Subcutaneous abdominal adipose tissue (tissue), 5 donors: ENCODE results near the gene HEG1.

Experiments used
- H3K27ac ChIP-seq: one replicate; pipeline ENCODE4 v1.7.0; 2013; ENCODE audit warnings: low read depth, mild to moderate bottlenecking, inconsistent platforms, low read length, moderate library complexity
- H3K27me3 ChIP-seq, 5 donors: one replicate each; pipeline ENCODE4 v1.7.0; 2013; ENCODE audit warnings: low read length in 5 of 5, inconsistent platforms in 1 of 5; ENCODE audit not compliant: control insufficient read depth in 5 of 5, insufficient read depth in 4 of 5
- H3K36me3 ChIP-seq, 5 donors: one replicate each; pipeline ENCODE4 v1.7.0; 2013; ENCODE audit warnings: low read length in 5 of 5; ENCODE audit not compliant: control insufficient read depth in 5 of 5, insufficient read depth in 5 of 5
- H3K4me1 ChIP-seq, 5 donors: one replicate each; pipeline ENCODE4 v1.7.0; 2013; ENCODE audit warnings: low read length in 5 of 5, mild to moderate bottlenecking in 3 of 5, moderate library complexity in 1 of 5; ENCODE audit not compliant: control insufficient read depth in 5 of 5, insufficient read depth in 5 of 5
- H3K4me3 ChIP-seq, 5 donors: one replicate each; pipeline ENCODE4 v1.7.0; 2013; ENCODE audit warnings: low read length in 5 of 5, low read depth in 1 of 5
- H3K9ac ChIP-seq, 5 donors: one replicate each; pipeline ENCODE4 v1.7.0; 2013; ENCODE audit warnings: low read length in 5 of 5, mild to moderate bottlenecking in 4 of 5, moderate library complexity in 3 of 5
- H3K9me3 ChIP-seq, 5 donors: one replicate each; pipeline ENCODE4 v1.7.0; 2013; ENCODE audit warnings: low read length in 5 of 5; ENCODE audit not compliant: control insufficient read depth in 5 of 5
- donor health status: healthy.
- donor health status: healthy.
- donor health status: healthy.
- donor health status: healthy.
- donor health status: healthy.

The HEG1 gene

DNA sequence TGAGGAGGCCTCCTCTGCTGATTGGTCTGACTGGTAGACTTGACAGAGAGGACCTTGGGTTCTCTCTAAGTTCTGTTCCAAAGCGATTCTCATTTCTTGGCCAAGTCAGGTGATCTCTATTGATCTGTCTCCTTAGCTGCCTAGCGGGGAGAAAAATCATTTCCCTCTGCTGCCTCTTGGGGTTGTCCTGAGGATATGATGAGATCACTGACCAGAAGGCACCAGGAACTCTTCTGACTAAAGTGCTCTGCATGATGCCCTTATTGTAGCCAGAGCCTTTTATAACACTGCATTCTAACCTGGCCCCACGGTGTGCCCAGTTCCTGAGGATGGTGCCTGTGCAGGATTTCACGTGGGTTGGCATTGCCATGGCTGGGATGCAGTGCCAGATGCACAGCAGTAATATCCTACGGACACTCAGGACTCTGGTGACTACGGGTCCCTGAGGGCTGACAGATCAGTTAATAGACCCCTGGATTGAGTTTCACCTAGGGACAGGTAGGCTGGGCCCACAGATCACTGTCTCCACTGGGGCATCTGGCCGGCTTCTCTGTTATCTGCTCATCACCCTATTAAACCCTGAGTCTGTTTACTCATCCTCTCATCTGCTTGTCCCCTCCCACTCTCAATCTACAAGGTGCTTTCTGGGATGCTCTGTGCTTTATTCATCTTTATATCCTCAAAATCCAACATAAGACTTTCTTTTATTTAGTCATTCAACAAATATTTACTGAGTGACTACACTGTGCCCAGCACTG, 3.9 kb upstream of the HEG1 start:
- no peak overlapping the region for H3K27ac ChIP-seq

DNA sequence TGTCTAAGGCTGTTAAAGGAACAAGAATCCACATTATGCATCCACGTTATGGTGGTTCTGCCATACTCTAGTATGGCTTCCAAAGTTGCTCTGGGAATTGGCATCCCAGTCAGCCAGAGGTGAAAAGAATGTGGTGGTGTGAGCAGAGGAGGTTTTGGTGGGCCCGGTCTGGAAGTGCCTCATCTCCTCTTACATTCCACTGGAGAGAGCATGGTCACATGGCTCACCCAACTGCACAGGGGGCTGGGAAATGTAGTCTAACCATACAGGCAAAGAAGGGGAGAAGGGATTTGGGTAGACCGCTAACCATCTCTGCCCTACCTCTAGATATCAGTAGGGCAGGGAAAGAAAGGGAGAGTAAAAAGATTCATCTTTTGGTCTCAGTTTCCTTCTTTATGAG, 3.2 kb upstream of the HEG1 start:
- H3K36me3 ChIP-seq, result no peaks in the 10 kb centered on the region
- H3K4me3 ChIP-seq, result no peak overlapping the region
- no peak overlapping the region for H3K9ac ChIP-seq
- H3K9me3 ChIP-seq, result no peaks in the 10 kb centered on the region
- H3K4me1 ChIP-seq, result peaks cover 17 to 66% (median 58%) of the 10 kb centered on the region in 5 donors
- H3K27me3 ChIP-seq, result no peaks in the 10 kb centered on the region
- no peak overlapping the region for H3K27ac ChIP-seq

More for the DNA sequence above, 3.9 kb upstream of the HEG1 start:
- no peaks in the 10 kb centered on the region for H3K9me3 ChIP-seq
- no peaks in the 10 kb centered on the region for H3K27me3 ChIP-seq
- no peak overlapping the region for H3K9ac ChIP-seq
- no peaks in the 10 kb centered on the region for H3K36me3 ChIP-seq
- H3K4me3 ChIP-seq, result no peak overlapping the region
- peaks cover 17 to 59% (median 50%) of the 10 kb centered on the region in 5 donors for H3K4me1 ChIP-seq

DNA sequence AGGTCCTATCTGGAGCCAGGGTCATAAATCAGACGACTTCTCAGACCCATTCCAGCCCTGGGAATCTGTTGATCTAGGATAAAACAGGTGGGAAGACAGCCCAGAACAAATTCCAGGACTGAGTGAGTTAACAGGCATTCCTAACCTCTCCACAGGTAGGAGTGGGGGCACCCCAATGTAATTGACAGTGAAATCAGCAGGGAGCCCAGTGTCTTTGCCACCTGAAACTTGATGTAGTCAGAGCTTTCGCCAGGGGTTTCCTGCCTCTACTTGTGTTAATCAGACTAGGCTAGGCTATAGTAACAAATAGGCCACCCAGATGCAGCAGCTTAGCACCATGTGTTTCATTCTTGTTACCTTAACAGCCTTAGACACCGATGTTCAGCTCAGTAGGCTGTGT, 2.7 kb upstream of the HEG1 start:
- peaks cover 18 to 68% (median 61%) of the 10 kb centered on the region in 5 donors for H3K4me1 ChIP-seq
- no peaks in the 10 kb centered on the region for H3K9me3 ChIP-seq
- no peak overlapping the region for H3K27ac ChIP-seq

DNA sequence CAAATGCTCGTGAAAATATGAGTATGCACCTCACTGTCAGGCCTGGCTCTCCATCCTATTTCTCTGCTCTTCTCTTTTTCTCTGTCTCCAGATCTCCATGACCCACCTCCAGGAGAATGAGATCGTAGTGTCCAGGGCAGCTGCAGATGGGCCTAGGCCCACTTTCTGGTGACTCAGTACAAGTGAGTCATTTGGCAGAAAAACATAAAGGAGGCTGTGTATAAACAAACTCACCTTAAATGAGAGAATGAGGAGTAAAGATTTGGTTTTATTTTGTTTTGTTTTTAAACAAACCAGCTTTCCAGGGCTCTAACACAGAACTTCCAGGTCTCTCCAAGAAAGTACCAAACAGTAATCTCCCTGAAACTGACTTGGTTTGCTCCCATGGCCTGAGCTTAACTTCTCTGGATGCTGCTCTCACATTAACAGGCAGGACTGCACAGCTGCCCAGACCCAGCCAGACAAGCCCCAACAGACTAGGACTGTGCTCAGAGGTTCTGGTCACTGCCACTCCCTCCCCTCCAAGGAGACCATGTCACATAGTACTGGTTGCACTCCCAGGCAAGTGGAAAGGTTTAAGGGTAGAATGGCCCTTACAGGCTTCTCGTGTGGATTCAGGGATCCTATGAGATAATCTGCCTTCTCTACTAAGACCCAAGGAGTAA, 1.5 kb upstream of the HEG1 start:
- no peaks in the 10 kb centered on the region for H3K9me3 ChIP-seq
- H3K4me3 ChIP-seq, result no peak overlapping the region
- peaks cover 13 to 68% (median 61%) of the 10 kb centered on the region in 5 donors for H3K4me1 ChIP-seq
- no peaks in the 10 kb centered on the region for H3K27me3 ChIP-seq
- peak overlapping the region; percentile 32 for H3K27ac ChIP-seq
- H3K36me3 ChIP-seq, result no peaks in the 10 kb centered on the region
- no peak overlapping the region for H3K9ac ChIP-seq

More for the DNA sequence above, 2.7 kb upstream of the HEG1 start:
- no peaks in the 10 kb centered on the region for H3K36me3 ChIP-seq
- no peak overlapping the region for H3K9ac ChIP-seq
- no peak overlapping the region for H3K4me3 ChIP-seq
- no peaks in the 10 kb centered on the region for H3K27me3 ChIP-seq

DNA sequence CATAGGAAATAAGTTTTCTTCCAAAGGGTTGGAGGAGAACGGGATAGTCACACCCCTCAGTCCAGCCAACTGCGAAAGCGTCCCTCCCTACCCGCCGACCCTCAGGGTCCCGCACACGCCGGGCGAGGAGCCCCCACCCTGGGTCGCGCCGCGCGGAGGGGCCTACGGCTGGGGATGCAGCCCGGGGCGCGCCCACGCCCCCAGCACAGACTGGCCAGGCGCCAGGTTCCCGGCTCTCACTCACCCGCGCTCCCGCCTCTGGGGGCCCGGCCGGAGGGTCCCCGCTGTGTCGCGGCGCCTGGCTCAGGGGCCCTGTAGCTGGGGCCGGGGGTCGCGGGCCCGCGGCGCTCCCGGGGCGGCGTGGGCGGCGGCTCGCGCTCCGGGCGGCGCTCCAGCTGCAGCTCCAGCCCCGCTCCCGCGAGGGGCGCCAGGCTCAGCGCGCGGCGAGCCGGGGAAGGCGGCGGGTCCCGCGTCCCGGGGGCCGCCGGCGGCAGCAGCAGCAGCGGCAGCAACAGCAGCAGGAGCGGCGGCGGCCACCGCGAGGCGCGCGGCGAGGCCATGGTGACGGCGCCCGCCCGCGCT, 375 bp downstream of the HEG1 start:
- H3K9me3 ChIP-seq, result no peaks in the 10 kb centered on the region
- H3K36me3 ChIP-seq, result peaks cover 0 to 3% (median 0%) of the 10 kb centered on the region in 5 donors
- H3K9ac ChIP-seq, result peak overlapping the region; percentile 7 to 75 (median 68)
- peaks cover 5 to 67% (median 59%) of the 10 kb centered on the region in 5 donors for H3K4me1 ChIP-seq
- H3K27ac ChIP-seq, result peak overlapping the region; percentile 68
- H3K27me3 ChIP-seq, result no peaks in the 10 kb centered on the region
- peak overlapping the region; percentile 59 to 87 (median 79) for H3K4me3 ChIP-seq

DNA sequence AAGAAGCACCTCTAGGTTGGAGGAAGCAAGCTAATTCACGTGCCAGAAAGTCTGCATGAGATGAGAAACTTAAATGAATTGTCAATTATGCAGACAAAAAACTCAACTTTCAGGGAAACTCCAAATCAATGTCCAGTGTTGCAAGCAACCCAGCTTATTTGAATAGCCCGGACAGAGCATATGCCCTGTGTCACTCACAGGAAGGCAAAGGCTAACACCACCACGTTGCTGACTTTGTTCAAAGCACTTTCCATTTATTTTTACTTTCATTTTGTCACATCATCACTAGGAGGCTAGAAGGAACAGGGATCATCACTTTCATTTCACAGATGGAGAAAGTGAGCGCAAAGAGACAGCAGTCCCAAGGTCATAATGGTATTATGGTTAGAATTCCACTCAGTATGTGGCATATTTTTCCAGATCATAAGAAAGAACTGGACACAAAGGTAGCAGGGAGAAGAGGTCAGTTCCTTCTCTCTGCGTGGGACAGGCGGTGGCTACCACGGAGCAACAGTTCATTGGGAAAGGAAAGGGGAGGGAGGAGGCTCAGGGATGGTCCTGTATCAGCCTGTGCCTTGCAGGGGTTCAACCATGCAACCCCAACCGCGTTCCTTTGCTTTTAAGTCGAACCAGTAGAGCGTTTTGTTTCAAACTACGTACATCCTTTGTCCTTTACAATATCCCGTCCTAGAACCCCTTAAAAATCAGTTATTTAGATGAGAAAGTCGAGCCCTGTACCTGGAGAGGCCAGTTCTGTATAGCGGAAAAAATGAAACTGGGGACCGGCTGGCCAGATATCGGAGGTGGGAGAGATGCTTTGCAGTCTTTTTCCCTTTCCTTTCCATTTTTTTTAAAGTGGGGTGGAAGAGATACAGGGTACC, 1.1 kb downstream of the HEG1 start:
- Histone ChIP-seq H3K9me3 (no peaks in the 10 kb centered on the region), H3K9ac (peak overlapping the region; percentile 7 to 75 (median 68)), H3K27me3 (no peaks in the 10 kb centered on the region), H3K27ac (peak overlapping the region; percentile 68), H3K36me3 (peaks cover 0 to 4% (median 0%) of the 10 kb centered on the region in 5 donors), H3K4me1 (peaks cover 5 to 63% (median 55%) of the 10 kb centered on the region in 5 donors), H3K4me3 (peak overlapping the region; percentile 59 to 87 (median 79))

DNA sequence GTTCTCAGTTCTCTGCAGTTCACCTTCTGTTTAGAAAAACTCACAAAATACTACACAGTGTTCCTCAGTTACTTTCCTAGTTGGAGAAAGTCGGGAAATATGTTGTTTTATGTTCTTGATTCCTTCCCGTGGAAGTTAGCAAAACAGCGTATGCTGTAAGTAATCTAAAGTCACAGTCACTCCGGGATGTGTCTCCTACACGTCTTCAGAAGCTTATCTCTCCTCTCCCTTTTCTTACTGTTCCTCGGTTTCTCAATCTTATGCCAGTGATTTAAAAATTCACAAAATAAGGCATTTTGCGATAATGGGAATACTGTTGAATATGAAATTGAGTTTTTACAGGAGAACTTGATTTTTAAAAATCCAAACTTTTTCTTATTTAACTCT, 1.7 kb downstream of the HEG1 start:
- Histone ChIP-seq H3K4me1 (peaks cover 5 to 63% (median 53%) of the 10 kb centered on the region in 5 donors), H3K9me3 (no peaks in the 10 kb centered on the region), H3K36me3 (peaks cover 0 to 4% (median 0%) of the 10 kb centered on the region in 5 donors), H3K4me3 (peak overlapping the region; percentile 59 to 87 (median 79)), H3K27ac (peak overlapping the region; percentile 68), H3K27me3 (no peaks in the 10 kb centered on the region), H3K9ac (peak overlapping the region in 3 of 5 donors; percentile 35 to 59 (median 55))

DNA sequence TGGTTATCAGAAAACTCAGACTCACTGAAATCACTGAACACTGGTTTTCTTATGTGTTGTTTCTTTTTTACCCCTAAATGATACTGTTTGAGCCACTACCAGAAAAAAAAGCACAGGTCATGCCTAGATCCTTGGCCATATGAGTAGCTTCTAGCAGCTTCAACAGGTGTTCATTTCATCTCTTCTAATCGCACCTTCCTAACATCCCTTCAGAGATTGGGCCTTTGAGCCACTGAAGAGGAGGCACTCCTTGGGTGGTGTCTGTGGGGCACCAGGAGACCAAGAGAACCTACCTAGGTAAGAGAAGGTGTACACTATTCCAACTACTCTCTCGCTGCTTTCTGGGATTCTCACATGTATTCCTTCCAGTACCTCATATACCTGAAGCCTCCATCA, 2.5 kb downstream of the HEG1 start:
- no peaks in the 10 kb centered on the region for H3K27me3 ChIP-seq
- H3K4me1 ChIP-seq, result peaks cover 8 to 71% (median 56%) of the 10 kb centered on the region in 5 donors
- peak overlapping the region; percentile 68 for H3K27ac ChIP-seq
- H3K4me3 ChIP-seq, result peak overlapping the region in 3 of 5 donors; percentile 59 to 81 (median 79)
- peaks cover 0 to 4% (median 0%) of the 10 kb centered on the region in 5 donors for H3K36me3 ChIP-seq
- H3K9me3 ChIP-seq, result no peaks in the 10 kb centered on the region
- H3K9ac ChIP-seq, result peak overlapping the region in 1 of 5 donors; percentile 55

DNA sequence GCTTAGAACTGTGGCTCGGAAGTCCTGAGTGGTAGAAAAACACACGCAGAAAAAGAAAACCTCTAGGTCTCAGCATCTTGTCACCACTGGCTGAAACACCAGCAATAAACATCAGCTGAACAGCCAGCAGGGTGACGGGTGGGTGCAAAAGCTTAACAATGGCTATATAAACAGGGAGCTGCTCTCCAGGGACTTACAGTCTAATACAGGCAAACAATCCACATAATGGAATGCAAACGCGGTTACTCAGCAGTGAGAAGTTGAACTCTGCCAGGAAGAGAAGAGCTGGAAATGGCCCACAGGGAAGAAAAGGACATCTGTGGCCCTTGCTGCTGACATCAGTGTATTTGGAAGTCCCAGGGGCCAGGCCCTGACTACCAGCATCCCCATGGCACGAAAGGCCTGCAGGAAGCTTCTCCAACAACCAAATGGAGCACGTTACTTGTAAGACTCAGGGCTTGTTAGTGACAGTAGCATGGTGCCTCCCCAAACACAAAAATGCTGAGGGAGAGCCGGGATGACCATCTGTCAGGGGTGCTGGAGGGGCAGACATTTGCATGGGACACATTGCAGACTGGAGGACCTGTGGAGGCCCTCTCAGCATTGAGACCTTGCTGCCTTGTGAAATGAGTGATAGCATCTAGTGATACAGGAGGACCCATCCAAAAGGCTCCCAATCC, 3.0 kb downstream of the HEG1 start:
- peak overlapping the region; percentile 68 for H3K27ac ChIP-seq
- H3K27me3 ChIP-seq, result no peaks in the 10 kb centered on the region
- no peaks in the 10 kb centered on the region for H3K9me3 ChIP-seq
- H3K36me3 ChIP-seq, result peaks cover 0 to 4% (median 0%) of the 10 kb centered on the region in 5 donors
- H3K9ac ChIP-seq, result peak overlapping the region in 2 of 5 donors; percentile 40 to 55
- H3K4me1 ChIP-seq, result peaks cover 8 to 76% (median 56%) of the 10 kb centered on the region in 5 donors
- peak overlapping the region; percentile 18 to 81 (median 46) for H3K4me3 ChIP-seq
